MM.1S (cell line): ENCODE measurements around the gene CADPS.

Source experiments
- CTCF ChIP-seq: fragments of 300-600 bp; sonication (generic); IDR thresholded peaks from 2 replicates; pipeline ENCODE4 v1.5.1; 2016; ENCODE audit warnings: antibody characterized with exemption, low read length, mixed read lengths
- EZH2 ChIP-seq: fragments of 300-600 bp; sonication (generic); optimal IDR thresholded peaks from 2 replicates; pipeline ENCODE3; 2017; ENCODE audit warnings: low read depth, mild to moderate bottlenecking, antibody characterized with exemption, low read length, mixed read lengths
- EZH2phosphoT487 ChIP-seq: fragments of 300-600 bp; sonication (generic); IDR thresholded peaks from 2 replicates; pipeline ENCODE4 v1.6.1; 2018; ENCODE audit warnings: antibody characterized with exemption, low read length

- TF ChIP-seq CTCF = no peak
- TF ChIP-seq EZH2 = no peak
- no peak for TF ChIP-seq EZH2phosphoT487
Observed at GRCh38 chr3:62888180-62888579, 13.0 kb upstream of the CADPS start.
